HepG2 (cell line): ENCODE results near the gene ARTN. TPM values are rescaled to one million over a fixed set of nuclear protein-coding genes. Genes with fewer than 3 reads are reported as not detected.

Source experiments
- CEBPG ChIP-seq: IDR thresholded peaks from 2 replicates; pipeline ENCODE4 v1.6.1; 2016
- HMG20B ChIP-seq: conservative IDR thresholded peaks from 2 replicates; pipeline ENCODE4 v1.6.1; 2016; ENCODE audit warnings: missing genetic modification reagents, missing compliant biosample characterization
- RORA ChIP-seq: sonication (generic); formaldehyde crosslinking; IDR thresholded peaks from 2 replicates; pipeline ENCODE4 v1.5.0; 2020; ENCODE audit warnings: mild to moderate bottlenecking, missing genetic modification reagents, moderate library complexity
- ZBTB42 ChIP-seq: sonication (generic); formaldehyde crosslinking; IDR thresholded peaks from 2 replicates; pipeline ENCODE4 v1.5.0; 2020; ENCODE audit warnings: mild to moderate bottlenecking, missing genetic modification reagents
- ZFP82 ChIP-seq: sonication (generic); formaldehyde crosslinking; IDR thresholded peaks from 2 replicates; pipeline ENCODE4 v1.5.1; 2020; ENCODE audit warnings: mild to moderate bottlenecking, missing genetic modification reagents, borderline replicate concordance
- polyA plus RNA-seq, 8 experiments: library from polyadenylated mRNA; depleted of rRNA in 3 of 8; stranded (reverse) in 7 of 8; unstranded in 1 of 8; fragments of >200 nt; fragmentation: Illumina TruSeq in 4 of 8; extraction: Trizol in 4 of 8; gene quantifications; 2 replicates each; pipeline versions ENCODE4 v1.2.1 to v1.2.3, GENCODE V29; 2011 to 2016; ENCODE audit warnings: low read depth in 4 of 8, missing spikeins in 1 of 8, mixed read lengths in 1 of 8; ENCODE audit not compliant: insufficient read depth in 1 of 8
- total RNA-seq, 5 experiments: library from RNA; depleted of rRNA; stranded (reverse); fragments of >200 nt; fragmentation: Illumina TruSeq; extraction: Trizol; gene quantifications; 2 replicates each; pipeline ENCODE4 v1.2.3, GENCODE V29; 2016; ENCODE audit warnings: low read depth in 1 of 5
- TF ChIP-seq, protein P1 (sequence below): sonication (generic); formaldehyde crosslinking; IDR thresholded peaks from 2 replicates; pipeline ENCODE4 v1.5.1; 2020; ENCODE audit warnings: mild to moderate bottlenecking, missing genetic modification reagents, moderate library complexity
- TF ChIP-seq, protein P2 (sequence below): IDR thresholded peaks from 2 replicates; pipeline ENCODE4 v1.6.1; 2016; ENCODE audit warnings: missing compliant biosample characterization, missing genetic modification reagents, borderline replicate concordance
- TF ChIP-seq, protein P3 (sequence below): sonication (generic); formaldehyde crosslinking; IDR thresholded peaks from 2 replicates; pipeline ENCODE4 v1.4.0; 2020; ENCODE audit warnings: mild to moderate bottlenecking, missing genetic modification reagents
- TF ChIP-seq, protein P4 (sequence below): sonication (generic); formaldehyde crosslinking; IDR thresholded peaks from one replicate; pipeline ENCODE4 v1.5.1; 2020; ENCODE audit warnings: mild to moderate bottlenecking, missing genetic modification reagents; ENCODE audit errors: not compliant biosample characterization
- TF ChIP-seq, protein P5 (sequence below): sonication (generic); formaldehyde crosslinking; IDR thresholded peaks from 2 replicates; pipeline ENCODE4 v1.5.1; 2020; ENCODE audit warnings: mild to moderate bottlenecking, missing genetic modification reagents, borderline replicate concordance

Gene ARTN
- total and polyA plus RNA-seq, 2 of the 13 experiments (the other 11 are each of a cell fraction or from before 2014, with no cell fraction given): 0.11 to 0.62 TPM

DNA sequence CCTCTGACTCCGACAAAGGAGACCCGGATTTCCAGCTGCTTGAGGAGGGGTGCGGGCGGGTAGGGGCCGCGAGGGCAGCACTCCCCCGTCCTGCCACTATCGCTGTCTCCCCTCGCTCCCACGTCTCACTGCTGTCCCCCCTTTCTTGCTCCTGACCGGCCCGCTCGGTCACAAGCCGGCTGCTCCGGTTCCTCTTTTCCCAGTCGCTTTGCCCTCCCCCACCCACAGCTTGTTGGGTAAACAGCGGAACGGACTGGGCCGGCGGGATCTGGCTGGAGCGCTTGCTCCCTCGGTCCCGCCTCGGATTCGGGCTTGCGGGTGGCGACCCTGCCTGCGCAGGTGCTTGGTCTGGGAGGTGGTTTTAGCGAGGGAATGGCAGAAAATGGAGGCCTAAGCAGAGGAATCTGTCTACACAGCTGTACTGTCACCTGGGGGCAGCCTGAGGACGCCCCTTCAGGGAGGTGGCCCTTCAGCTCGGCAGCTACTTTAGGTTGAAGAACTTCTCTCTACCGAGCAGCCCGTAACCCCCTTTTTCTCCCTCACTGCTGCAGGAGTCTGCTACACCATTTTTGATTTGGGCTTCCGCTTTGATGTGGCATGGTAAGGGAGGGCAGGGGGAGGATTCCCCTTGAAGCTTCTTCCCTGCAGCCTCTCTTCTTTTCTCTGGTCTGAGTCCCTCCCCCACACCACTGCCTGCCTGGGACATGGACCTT, 41.8 kb downstream of the ARTN start (continued):
- TF ChIP-seq, protein P1, sequence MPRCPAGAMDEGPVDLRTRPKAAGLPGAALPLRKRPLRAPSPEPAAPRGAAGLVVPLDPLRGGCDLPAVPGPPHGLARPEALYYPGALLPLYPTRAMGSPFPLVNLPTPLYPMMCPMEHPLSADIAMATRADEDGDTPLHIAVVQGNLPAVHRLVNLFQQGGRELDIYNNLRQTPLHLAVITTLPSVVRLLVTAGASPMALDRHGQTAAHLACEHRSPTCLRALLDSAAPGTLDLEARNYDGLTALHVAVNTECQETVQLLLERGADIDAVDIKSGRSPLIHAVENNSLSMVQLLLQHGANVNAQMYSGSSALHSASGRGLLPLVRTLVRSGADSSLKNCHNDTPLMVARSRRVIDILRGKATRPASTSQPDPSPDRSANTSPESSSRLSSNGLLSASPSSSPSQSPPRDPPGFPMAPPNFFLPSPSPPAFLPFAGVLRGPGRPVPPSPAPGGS (CRISPR knock-in tag): no peak
- TF ChIP-seq ZBTB42 (CRISPR knock-in tag) (0 out of 2 replicates have a peak, but pooled peaks have one; percentile 53), RORA (CRISPR knock-in tag) (no peak), ZFP82 (CRISPR knock-in tag) (peak; percentile 45; the same call in 1 of the 2 replicates), HMG20B (CRISPR knock-in tag) (no peak), CEBPG (CRISPR knock-in tag) (no peak)
- TF ChIP-seq, protein P2, sequence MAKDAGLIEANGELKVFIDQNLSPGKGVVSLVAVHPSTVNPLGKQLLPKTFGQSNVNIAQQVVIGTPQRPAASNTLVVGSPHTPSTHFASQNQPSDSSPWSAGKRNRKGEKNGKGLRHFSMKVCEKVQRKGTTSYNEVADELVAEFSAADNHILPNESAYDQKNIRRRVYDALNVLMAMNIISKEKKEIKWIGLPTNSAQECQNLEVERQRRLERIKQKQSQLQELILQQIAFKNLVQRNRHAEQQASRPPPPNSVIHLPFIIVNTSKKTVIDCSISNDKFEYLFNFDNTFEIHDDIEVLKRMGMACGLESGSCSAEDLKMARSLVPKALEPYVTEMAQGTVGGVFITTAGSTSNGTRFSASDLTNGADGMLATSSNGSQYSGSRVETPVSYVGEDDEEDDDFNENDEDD (CRISPR knock-in tag): no peak
- TF ChIP-seq, protein P3, sequence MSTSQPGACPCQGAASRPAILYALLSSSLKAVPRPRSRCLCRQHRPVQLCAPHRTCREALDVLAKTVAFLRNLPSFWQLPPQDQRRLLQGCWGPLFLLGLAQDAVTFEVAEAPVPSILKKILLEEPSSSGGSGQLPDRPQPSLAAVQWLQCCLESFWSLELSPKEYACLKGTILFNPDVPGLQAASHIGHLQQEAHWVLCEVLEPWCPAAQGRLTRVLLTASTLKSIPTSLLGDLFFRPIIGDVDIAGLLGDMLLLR (CRISPR knock-in tag): no peak
- TF ChIP-seq, protein P4, sequence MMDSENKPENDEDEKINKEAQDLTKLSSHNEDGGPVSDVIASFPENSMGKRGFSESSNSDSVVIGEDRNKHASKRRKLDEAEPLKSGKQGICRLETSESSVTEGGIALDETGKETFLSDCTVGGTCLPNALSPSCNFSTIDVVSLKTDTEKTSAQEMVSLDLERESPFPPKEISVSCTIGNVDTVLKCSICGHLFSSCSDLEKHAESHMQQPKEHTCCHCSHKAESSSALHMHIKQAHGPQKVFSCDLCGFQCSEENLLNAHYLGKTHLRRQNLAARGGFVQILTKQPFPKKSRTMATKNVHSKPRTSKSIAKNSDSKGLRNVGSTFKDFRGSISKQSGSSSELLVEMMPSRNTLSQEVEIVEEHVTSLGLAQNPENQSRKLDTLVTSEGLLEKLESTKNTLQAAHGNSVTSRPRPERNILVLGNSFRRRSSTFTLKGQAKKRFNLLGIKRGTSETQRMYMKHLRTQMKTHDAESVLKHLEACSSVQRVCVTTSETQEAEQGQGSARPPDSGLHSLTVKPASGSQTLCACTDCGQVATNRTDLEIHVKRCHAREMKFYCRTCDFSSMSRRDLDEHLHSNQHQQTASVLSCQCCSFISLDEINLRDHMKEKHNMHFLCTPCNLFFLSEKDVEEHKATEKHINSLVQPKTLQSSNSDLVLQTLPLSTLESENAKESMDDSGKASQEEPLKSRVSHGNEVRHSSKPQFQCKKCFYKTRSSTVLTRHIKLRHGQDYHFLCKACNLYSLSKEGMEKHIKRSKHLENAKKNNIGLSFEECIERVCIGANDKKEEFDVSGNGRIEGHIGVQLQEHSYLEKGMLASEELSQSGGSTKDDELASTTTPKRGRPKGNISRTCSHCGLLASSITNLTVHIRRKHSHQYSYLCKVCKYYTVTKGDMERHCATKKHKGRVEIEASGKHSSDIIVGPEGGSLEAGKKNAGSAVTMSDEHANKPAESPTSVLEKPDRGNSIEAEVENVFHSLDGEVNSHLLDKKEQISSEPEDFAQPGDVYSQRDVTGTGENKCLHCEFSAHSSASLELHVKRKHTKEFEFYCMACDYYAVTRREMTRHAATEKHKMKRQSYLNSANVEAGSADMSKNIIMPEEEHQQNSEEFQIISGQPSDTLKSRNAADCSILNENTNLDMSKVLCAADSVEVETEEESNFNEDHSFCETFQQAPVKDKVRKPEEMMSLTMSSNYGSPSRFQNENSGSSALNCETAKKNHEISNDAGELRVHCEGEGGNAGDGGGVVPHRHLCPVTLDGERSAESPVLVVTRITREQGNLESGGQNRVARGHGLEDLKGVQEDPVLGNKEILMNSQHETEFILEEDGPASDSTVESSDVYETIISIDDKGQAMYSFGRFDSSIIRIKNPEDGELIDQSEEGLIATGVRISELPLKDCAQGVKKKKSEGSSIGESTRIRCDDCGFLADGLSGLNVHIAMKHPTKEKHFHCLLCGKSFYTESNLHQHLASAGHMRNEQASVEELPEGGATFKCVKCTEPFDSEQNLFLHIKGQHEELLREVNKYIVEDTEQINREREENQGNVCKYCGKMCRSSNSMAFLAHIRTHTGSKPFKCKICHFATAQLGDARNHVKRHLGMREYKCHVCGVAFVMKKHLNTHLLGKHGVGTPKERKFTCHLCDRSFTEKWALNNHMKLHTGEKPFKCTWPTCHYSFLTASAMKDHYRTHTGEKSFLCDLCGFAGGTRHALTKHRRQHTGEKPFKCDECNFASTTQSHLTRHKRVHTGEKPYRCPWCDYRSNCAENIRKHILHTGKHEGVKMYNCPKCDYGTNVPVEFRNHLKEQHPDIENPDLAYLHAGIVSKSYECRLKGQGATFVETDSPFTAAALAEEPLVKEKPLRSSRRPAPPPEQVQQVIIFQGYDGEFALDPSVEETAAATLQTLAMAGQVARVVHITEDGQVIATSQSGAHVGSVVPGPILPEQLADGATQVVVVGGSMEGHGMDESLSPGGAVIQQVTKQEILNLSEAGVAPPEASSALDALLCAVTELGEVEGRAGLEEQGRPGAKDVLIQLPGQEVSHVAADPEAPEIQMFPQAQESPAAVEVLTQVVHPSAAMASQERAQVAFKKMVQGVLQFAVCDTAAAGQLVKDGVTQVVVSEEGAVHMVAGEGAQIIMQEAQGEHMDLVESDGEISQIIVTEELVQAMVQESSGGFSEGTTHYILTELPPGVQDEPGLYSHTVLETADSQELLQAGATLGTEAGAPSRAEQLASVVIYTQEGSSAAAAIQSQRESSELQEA (CRISPR knock-in tag): no peak
- TF ChIP-seq, protein P5, sequence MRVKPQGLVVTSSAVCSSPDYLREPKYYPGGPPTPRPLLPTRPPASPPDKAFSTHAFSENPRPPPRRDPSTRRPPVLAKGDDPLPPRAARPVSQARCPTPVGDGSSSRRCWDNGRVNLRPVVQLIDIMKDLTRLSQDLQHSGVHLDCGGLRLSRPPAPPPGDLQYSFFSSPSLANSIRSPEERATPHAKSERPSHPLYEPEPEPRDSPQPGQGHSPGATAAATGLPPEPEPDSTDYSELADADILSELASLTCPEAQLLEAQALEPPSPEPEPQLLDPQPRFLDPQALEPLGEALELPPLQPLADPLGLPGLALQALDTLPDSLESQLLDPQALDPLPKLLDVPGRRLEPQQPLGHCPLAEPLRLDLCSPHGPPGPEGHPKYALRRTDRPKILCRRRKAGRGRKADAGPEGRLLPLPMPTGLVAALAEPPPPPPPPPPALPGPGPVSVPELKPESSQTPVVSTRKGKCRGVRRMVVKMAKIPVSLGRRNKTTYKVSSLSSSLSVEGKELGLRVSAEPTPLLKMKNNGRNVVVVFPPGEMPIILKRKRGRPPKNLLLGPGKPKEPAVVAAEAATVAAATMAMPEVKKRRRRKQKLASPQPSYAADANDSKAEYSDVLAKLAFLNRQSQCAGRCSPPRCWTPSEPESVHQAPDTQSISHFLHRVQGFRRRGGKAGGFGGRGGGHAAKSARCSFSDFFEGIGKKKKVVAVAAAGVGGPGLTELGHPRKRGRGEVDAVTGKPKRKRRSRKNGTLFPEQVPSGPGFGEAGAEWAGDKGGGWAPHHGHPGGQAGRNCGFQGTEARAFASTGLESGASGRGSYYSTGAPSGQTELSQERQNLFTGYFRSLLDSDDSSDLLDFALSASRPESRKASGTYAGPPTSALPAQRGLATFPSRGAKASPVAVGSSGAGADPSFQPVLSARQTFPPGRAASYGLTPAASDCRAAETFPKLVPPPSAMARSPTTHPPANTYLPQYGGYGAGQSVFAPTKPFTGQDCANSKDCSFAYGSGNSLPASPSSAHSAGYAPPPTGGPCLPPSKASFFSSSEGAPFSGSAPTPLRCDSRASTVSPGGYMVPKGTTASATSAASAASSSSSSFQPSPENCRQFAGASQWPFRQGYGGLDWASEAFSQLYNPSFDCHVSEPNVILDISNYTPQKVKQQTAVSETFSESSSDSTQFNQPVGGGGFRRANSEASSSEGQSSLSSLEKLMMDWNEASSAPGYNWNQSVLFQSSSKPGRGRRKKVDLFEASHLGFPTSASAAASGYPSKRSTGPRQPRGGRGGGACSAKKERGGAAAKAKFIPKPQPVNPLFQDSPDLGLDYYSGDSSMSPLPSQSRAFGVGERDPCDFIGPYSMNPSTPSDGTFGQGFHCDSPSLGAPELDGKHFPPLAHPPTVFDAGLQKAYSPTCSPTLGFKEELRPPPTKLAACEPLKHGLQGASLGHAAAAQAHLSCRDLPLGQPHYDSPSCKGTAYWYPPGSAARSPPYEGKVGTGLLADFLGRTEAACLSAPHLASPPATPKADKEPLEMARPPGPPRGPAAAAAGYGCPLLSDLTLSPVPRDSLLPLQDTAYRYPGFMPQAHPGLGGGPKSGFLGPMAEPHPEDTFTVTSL (CRISPR knock-in tag): no peak
